B cell (primary cell): ENCODE data around the gene PRRT2. TPM values are rescaled to one million over a fixed set of nuclear protein-coding genes. Genes with fewer than 3 reads are reported as not detected.

Experiments
- ATAC-seq: fragments of 200-7000 bp; cut with Tn5 transposase; one replicate; pipeline ENCODE4 v1.10.0; 2021; ENCODE audit warnings: low read depth, mild to moderate bottlenecking, moderate number of reproducible peaks, moderate library complexity
- CTCF ChIA-PET: fragments of 350-600 bp; sonication (Branson Sonifier 250); formaldehyde crosslinking; loops from one replicate; lab custom pipeline; 2021; ENCODE audit warnings: antibody characterized with exemption, inconsistent platforms; lab: Charles Lee
- POLR2A ChIA-PET: fragments of 350-600 bp; sonication (Branson Sonifier 250); formaldehyde crosslinking; loops from one replicate; lab custom pipeline; 2021; ENCODE audit warnings: antibody characterized with exemption; lab: Charles Lee
- DNase-seq: peaks from one replicate; pipeline ENCODE4 v3.0.0; 2013
- H2AFZ ChIP-seq: 2 replicates; pipeline ENCODE4 v1.6.1; 2012; ENCODE audit warnings: mild to moderate bottlenecking, low read depth, low read length; ENCODE audit not compliant: insufficient read depth, poor library complexity, severe bottlenecking
- H3K27ac ChIP-seq, 2 donors: 1 replicate in 1 of 2; 2 replicates in 1 of 2; pipeline ENCODE4 v1.5.1; 2012 to 2013; ENCODE audit warnings: low read length in 2 of 2, mild to moderate bottlenecking in 2 of 2, moderate library complexity in 1 of 2
- H3K27me3 ChIP-seq, 4 experiments: fragments of 200-600 bp in 1 of 4; sonication (generic) in 1 of 4; replicated peaks in 1 of 4; 1 replicate in 2 of 4; 2 replicates in 2 of 4; pipeline versions ENCODE4 v1.6.1 to v1.7.0; 2013 to 2016; ENCODE audit warnings: low read length in 3 of 4, mild to moderate bottlenecking in 2 of 4, mixed read lengths in 1 of 4, moderate library complexity in 1 of 4; ENCODE audit not compliant: insufficient read depth in 4 of 4, control insufficient read depth in 3 of 4; ENCODE audit errors: control extremely low read depth in 1 of 4
- H3K36me3 ChIP-seq, 2 experiments: replicated peaks in 1 of 2; 1 replicate in 1 of 2; 2 replicates in 1 of 2; pipeline versions ENCODE4 v1.6.1 to v1.7.1; 2013; ENCODE audit warnings: low read length in 1 of 2; ENCODE audit not compliant: insufficient read depth in 2 of 2, control insufficient read depth in 1 of 2; ENCODE audit errors: control extremely low read depth in 1 of 2, extremely low read depth in 1 of 2
- H3K4me1 ChIP-seq, 2 donors: fragments of 200-600 bp in 1 of 2; sonication (generic) in 1 of 2; 1 replicate in 1 of 2; 2 replicates in 1 of 2; pipeline versions ENCODE4 v1.5.1 to v1.6.1; 2013 to 2017; ENCODE audit warnings: low read length in 2 of 2; ENCODE audit not compliant: control insufficient read depth in 2 of 2, insufficient read depth in 2 of 2
- H3K4me2 ChIP-seq: replicated peaks from 2 replicates; pipeline ENCODE3; 2012; ENCODE audit warnings: mild to moderate bottlenecking, low read depth, low read length; ENCODE audit not compliant: poor library complexity, severe bottlenecking
- H3K4me3 ChIP-seq, 5 experiments: fragments of 200-600 bp in 1 of 5; sonication (generic) in 1 of 5; 1 replicate in 3 of 5; 2 replicates in 2 of 5; pipeline versions ENCODE4 v1.5.1 to v1.7.0; 2011 to 2016; ENCODE audit warnings: low read length in 4 of 5, mild to moderate bottlenecking in 4 of 5, low read depth in 2 of 5, control low read depth in 1 of 5, moderate library complexity in 1 of 5; ENCODE audit not compliant: insufficient read depth in 1 of 5; ENCODE audit errors: control extremely low read depth in 1 of 5, extremely low read depth in 1 of 5
- H3K79me2 ChIP-seq: fragments of 200-600 bp; sonication (generic); one replicate; pipeline ENCODE4 v1.6.0; 2016; ENCODE audit warnings: low read length; ENCODE audit not compliant: control insufficient read depth, insufficient read depth
- H3K9ac ChIP-seq: fragments of 200-600 bp; sonication (generic); 2 replicates; pipeline ENCODE4 v1.6.1; 2017; ENCODE audit warnings: mild to moderate bottlenecking, low read length, moderate library complexity
- H3K9me3 ChIP-seq, 3 donors: one replicate each; pipeline versions ENCODE4 v1.6.1 to v1.7.1; 2013; ENCODE audit warnings: low read length in 2 of 3; ENCODE audit not compliant: control insufficient read depth in 2 of 3, insufficient read depth in 1 of 3; ENCODE audit errors: control extremely low read depth in 1 of 3
- H4K20me1 ChIP-seq: 2 replicates; pipeline ENCODE4 v1.6.0; 2012; ENCODE audit warnings: mild to moderate bottlenecking, low read length; ENCODE audit not compliant: insufficient read depth, control insufficient read depth, poor library complexity, severe bottlenecking
- H3K27ac Mint-ChIP-seq: one replicate; pipeline ENCODE4 v1.8.0; 2021; ENCODE audit warnings: mixed read lengths
- H3K27me3 Mint-ChIP-seq: one replicate; pipeline ENCODE4 v1.8.0; 2021; ENCODE audit warnings: mixed read lengths
- H3K4me1 Mint-ChIP-seq: one replicate; pipeline ENCODE4 v1.8.0; 2021; ENCODE audit warnings: mixed read lengths
- H3K4me3 Mint-ChIP-seq: one replicate; pipeline ENCODE4 v1.8.0; 2021; ENCODE audit warnings: mixed read lengths
- H3K9me3 Mint-ChIP-seq: one replicate; pipeline ENCODE4 v1.8.0; 2022; ENCODE audit warnings: mixed read lengths; ENCODE audit not compliant: insufficient read depth
- CTCF ChIP-seq: fragments of 200-600 bp; IDR thresholded peaks from one replicate; pipeline ENCODE4 v1.8.0; 2022; ENCODE audit warnings: antibody characterized with exemption, mild to moderate bottlenecking
- EZH2 ChIP-seq: IDR thresholded peaks from 2 replicates; pipeline ENCODE4 v1.6.1; 2012; ENCODE audit warnings: borderline replicate concordance, low read depth, mild to moderate bottlenecking, moderate library complexity, low read length; ENCODE audit not compliant: insufficient read depth, poor library complexity, severe bottlenecking
- WGBS: methylation state at CpG from one replicate; pipeline ENCODE4 v1.1.5; 2013; ENCODE audit warnings: missing lambda C conversion rate; ENCODE audit not compliant: insufficient coverage; 5-methylcytosine and 5-hydroxymethylcytosine counted together
- intact Hi-C: fragments of 100-400 bp; cut with micrococcal nuclease; formaldehyde crosslinking; loops from one replicate; pipeline ENCODE4 v1.10.0; 2022
- polyA plus RNA-seq: library from polyadenylated mRNA; depleted of rRNA; stranded (reverse); fragments of >200 nt; gene quantifications from 2 replicates; pipeline ENCODE4 v1.2.3, GENCODE V29; 2012
- total RNA-seq, 2 donors: library from RNA; stranded (reverse); fragments of 120-200 nt in 1 of 2; gene quantifications; 1 replicate in 1 of 2; 2 replicates in 1 of 2; pipeline versions ENCODE4 v1.2.3 to v1.2.4, GENCODE V29; 2013 to 2022

PRRT2 gene
- total and polyA plus RNA-seq, 2 donors (not counting 1 experiment from before 2014, with no cell fraction given), result 0.79 to 3.1 TPM

DNA sequence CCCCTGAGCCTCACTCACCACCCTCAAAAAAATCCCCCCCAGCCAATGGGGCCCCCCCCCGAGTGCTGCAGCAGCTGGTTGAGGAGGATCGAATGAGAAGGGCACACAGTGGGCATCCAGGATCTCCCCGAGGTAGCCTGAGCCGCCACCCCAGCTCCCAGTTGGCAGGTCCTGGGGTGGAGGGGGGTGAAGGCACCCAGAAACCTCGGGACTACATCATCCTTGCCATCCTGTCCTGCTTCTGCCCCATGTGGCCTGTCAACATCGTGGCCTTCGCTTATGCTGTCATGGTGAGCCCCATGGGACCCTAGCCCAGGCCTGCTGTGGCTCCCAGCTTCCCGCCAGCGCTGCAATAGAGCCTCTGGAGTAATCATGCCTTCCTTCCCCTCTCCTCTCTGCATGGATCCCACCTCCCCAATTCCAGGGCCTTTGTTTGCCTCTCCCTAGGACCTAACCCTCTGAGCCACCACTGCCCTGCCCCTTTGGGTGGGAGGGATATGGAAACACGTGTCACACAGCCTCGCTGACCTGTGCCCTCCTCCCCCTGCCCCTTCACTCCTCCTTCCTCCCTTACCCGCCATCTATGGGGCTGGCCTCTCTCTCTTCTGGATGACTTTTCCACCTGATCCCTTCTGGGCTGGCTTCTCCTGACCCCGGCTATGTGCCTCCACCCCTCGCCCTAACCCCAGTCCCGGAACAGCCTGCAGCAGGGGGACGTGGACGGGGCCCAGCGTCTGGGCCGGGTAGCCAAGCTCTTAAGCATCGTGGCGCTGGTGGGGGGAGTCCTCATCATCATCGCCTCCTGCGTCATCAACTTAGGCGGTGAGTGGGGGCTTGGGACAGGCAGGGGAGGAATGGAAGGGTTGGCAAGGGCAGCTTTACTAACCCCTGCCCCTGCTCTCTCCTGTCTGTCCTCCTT is 1.9 kb downstream of the PRRT2 start:
- Mint-ChIP-seq H3K27me3 (no peaks in the 10 kb centered on the region), H3K4me1 (peaks cover 61% of the 10 kb centered on the region), H3K27ac (no peak overlapping the region), H3K4me3 (peak overlapping the region; percentile 97), H3K9me3 (no peaks in the 10 kb centered on the region)
- peak; percentile 35 for DNase-seq
- Histone ChIP-seq H3K4me1 (peaks cover 47 to 64% of the 10 kb centered on the region in 2 donors), H3K4me3 (no peak overlapping the region), H4K20me1 (peaks cover 48% of the 10 kb centered on the region), H2AFZ (no peak overlapping the region), H3K36me3 (peaks cover 2 to 23% of the 10 kb centered on the region in 2 experiments), H3K9ac (no peak overlapping the region), H3K4me2 (no peak overlapping the region), H3K27ac (no peak overlapping the region), H3K79me2 (peaks cover 45% of the 10 kb centered on the region), H3K27me3 (peaks cover 0 to 13% (median 5%) of the 10 kb centered on the region in 4 experiments), H3K9me3 (peaks cover 0 to 5% (median 0%) of the 10 kb centered on the region in 3 donors)
- ChIA-PET POLR2A (interaction anchor here (0.5 to 1.1 kb wide), 6 partner anchors 9 to 820 kb away, joined by 3 to 10 read pairs (median 4); no protein-coding TSS in a partner anchor), CTCF (no interaction called here)
- 75% methylated on average over 16 of the region's 24 CpGs for WGBS
- intact Hi-C loops, result loop anchor here (10.0 kb wide), 1 partner anchor 219 kb away; no protein-coding TSS in a partner anchor
- no peak for ATAC-seq
- TF ChIP-seq EZH2 (no peak), CTCF (no peak)
